IPS-11a (cell line): Measurements from ENCODE around the gene ZNF518A.

Experiments used
- H3K4me3 ChIP-seq: one replicate; pipeline ENCODE4 v1.5.1; 2013; ENCODE audit warnings: low read depth, low read length, control low read depth

Gene ZNF518A

GRCh38 chr10:96129387-96130325 lies at the start of gene ZNF518A:
TSS of gene ZNF518A (plus strand) at chr10:96130297. CDS start at chr10:96156323, 26,026 bp downstream.
- peak within 1 kb of the TSS; percentile 66 for H3K4me3 ChIP-seq

- H3K4me3 ChIP-seq, result no peak overlapping the region
Observed at GRCh38 chr10:96082153-96082552, 47.9 kb upstream of the ZNF518A start.

- no peak overlapping the region for H3K4me3 ChIP-seq
Observed at GRCh38 chr10:96082748-96083147, 47.3 kb upstream of the ZNF518A start.

GRCh38 chr10:96089116-96089515 lies 41.0 kb upstream of the ZNF518A start:
- no peak overlapping the region for H3K4me3 ChIP-seq

- no peak overlapping the region for H3K4me3 ChIP-seq
Observed at GRCh38 chr10:96089670-96090462, 40.2 kb upstream of the ZNF518A start.

GRCh38 chr10:96090463-96090800 lies 39.7 kb upstream of the ZNF518A start:
- H3K4me3 ChIP-seq, result no peak overlapping the region

- no peak overlapping the region for H3K4me3 ChIP-seq
Observed at GRCh38 chr10:96092999-96093767, 36.9 kb upstream of the ZNF518A start.

GRCh38 chr10:96093948-96094347 lies 36.1 kb upstream of the ZNF518A start:
- H3K4me3 ChIP-seq, result no peak overlapping the region

- no peak overlapping the region for H3K4me3 ChIP-seq
Observed at GRCh38 chr10:96096958-96097357, 33.1 kb upstream of the ZNF518A start.

GRCh38 chr10:96097865-96098264 lies 32.2 kb upstream of the ZNF518A start:
- H3K4me3 ChIP-seq, result no peak overlapping the region

GRCh38 chr10:96107623-96108038 lies 22.5 kb upstream of the ZNF518A start:
- no peak overlapping the region for H3K4me3 ChIP-seq

GRCh38 chr10:96112531-96112930 lies 17.6 kb upstream of the ZNF518A start:
- no peak overlapping the region for H3K4me3 ChIP-seq

- no peak overlapping the region for H3K4me3 ChIP-seq
Observed at GRCh38 chr10:96118604-96119450, 11.3 kb upstream of the ZNF518A start.

GRCh38 chr10:96122824-96123223 lies 7.3 kb upstream of the ZNF518A start:
- H3K4me3 ChIP-seq, result no peak overlapping the region

GRCh38 chr10:96124230-96125141 lies 5.6 kb upstream of the ZNF518A start:
- H3K4me3 ChIP-seq, result peak overlapping the region; percentile 44

GRCh38 chr10:96125142-96125515 lies 5.0 kb upstream of the ZNF518A start:
- H3K4me3 ChIP-seq, result no peak overlapping the region

- peak overlapping the region; percentile 66 for H3K4me3 ChIP-seq
Observed at GRCh38 chr10:96130326-96130995, 364 bp downstream of the ZNF518A start.

- peak overlapping the region; percentile 66 for H3K4me3 ChIP-seq
Observed at GRCh38 chr10:96131621-96132020, 1.5 kb downstream of the ZNF518A start.

- no peak overlapping the region for H3K4me3 ChIP-seq
Observed at GRCh38 chr10:96133135-96133534, 3.0 kb downstream of the ZNF518A start.
